ES-I3 (cell line): ENCODE measurements around the gene SMTNL1.
A peak's percentile ranks its signal among the peaks of the same experiment; 100 is the strongest.

ENCODE experiments used
- H3K36me3 ChIP-seq: 2 replicates; pipeline ENCODE4 v1.6.1; 2013; ENCODE audit warnings: mild to moderate bottlenecking, low read length, control low read depth, moderate library complexity; ENCODE audit not compliant: insufficient read depth
- H3K4me1 ChIP-seq: 2 replicates; pipeline ENCODE4 v1.6.1; 2013; ENCODE audit warnings: mild to moderate bottlenecking, control low read depth, low read length; ENCODE audit not compliant: insufficient read depth
- H3K9ac ChIP-seq: 2 replicates; pipeline ENCODE4 v1.6.1; 2013; ENCODE audit warnings: low read depth, mild to moderate bottlenecking, low read length, moderate library complexity
- H3K9me3 ChIP-seq: 2 replicates; pipeline ENCODE4 v1.6.1; 2013; ENCODE audit warnings: mild to moderate bottlenecking, low read length, moderate library complexity; ENCODE audit not compliant: control insufficient read depth, insufficient read depth

The SMTNL1 gene

GRCh38 chr11:57500926-57501325 is 36.5 kb upstream of the SMTNL1 start:
- Histone ChIP-seq H3K9ac (no peak overlapping the region), H3K9me3 (no peaks in the 10 kb centered on the region), H3K4me1 (peaks cover 13% of the 10 kb centered on the region), H3K36me3 (no peaks in the 10 kb centered on the region)

GRCh38 chr11:57501953-57502352 is 35.4 kb upstream of the SMTNL1 start:
- no peaks in the 10 kb centered on the region for H3K36me3 ChIP-seq
- H3K4me1 ChIP-seq = peaks cover 13% of the 10 kb centered on the region
- no peak overlapping the region for H3K9ac ChIP-seq
- H3K9me3 ChIP-seq = no peaks in the 10 kb centered on the region

- Histone ChIP-seq H3K9ac (no peak overlapping the region), H3K9me3 (no peaks in the 10 kb centered on the region), H3K4me1 (peaks cover 13% of the 10 kb centered on the region), H3K36me3 (no peaks in the 10 kb centered on the region)
Measured at GRCh38 chr11:57502376-57502775, 35.0 kb upstream of the SMTNL1 start.

- Histone ChIP-seq H3K9ac (no peak overlapping the region), H3K4me1 (peaks cover 13% of the 10 kb centered on the region), H3K9me3 (no peaks in the 10 kb centered on the region), H3K36me3 (no peaks in the 10 kb centered on the region)
Measured at GRCh38 chr11:57502870-57503269, 34.5 kb upstream of the SMTNL1 start.

GRCh38 chr11:57504511-57504910 is 32.9 kb upstream of the SMTNL1 start:
- H3K9me3 ChIP-seq = no peaks in the 10 kb centered on the region
- peaks cover 13% of the 10 kb centered on the region for H3K4me1 ChIP-seq
- no peaks in the 10 kb centered on the region for H3K36me3 ChIP-seq
- H3K9ac ChIP-seq = no peak overlapping the region

- Histone ChIP-seq H3K36me3 (no peaks in the 10 kb centered on the region), H3K4me1 (peaks cover 6% of the 10 kb centered on the region; the same call in 1 of the 2 replicates), H3K9me3 (no peaks in the 10 kb centered on the region), H3K9ac (no peak overlapping the region)
Measured at GRCh38 chr11:57506522-57506921, 30.9 kb upstream of the SMTNL1 start.

GRCh38 chr11:57508341-57509170 is 28.8 kb upstream of the SMTNL1 start:
- Histone ChIP-seq H3K9ac (no peak overlapping the region), H3K36me3 (no peaks in the 10 kb centered on the region), H3K9me3 (no peaks in the 10 kb centered on the region), H3K4me1 (peaks cover 5% of the 10 kb centered on the region; the same call in 1 of the 2 replicates)

- H3K9me3 ChIP-seq = no peaks in the 10 kb centered on the region
- no peak overlapping the region for H3K9ac ChIP-seq
- H3K4me1 ChIP-seq = peaks cover 6% of the 10 kb centered on the region; the same call in 1 of the 2 replicates
- no peaks in the 10 kb centered on the region for H3K36me3 ChIP-seq
Measured at GRCh38 chr11:57511741-57512430, 25.5 kb upstream of the SMTNL1 start.

- Histone ChIP-seq H3K36me3 (no peaks in the 10 kb centered on the region), H3K9ac (0 out of 2 replicates have a peak overlapping the region, but pooled peaks have one; percentile 58), H3K4me1 (peaks cover 6% of the 10 kb centered on the region; the same call in 1 of the 2 replicates), H3K9me3 (no peaks in the 10 kb centered on the region)
Measured at GRCh38 chr11:57512646-57513451, 24.5 kb upstream of the SMTNL1 start.

GRCh38 chr11:57513452-57513795 is 24.0 kb upstream of the SMTNL1 start:
- H3K36me3 ChIP-seq = no peaks in the 10 kb centered on the region
- peaks cover 6% of the 10 kb centered on the region; the same call in 1 of the 2 replicates for H3K4me1 ChIP-seq
- H3K9ac ChIP-seq = peak overlapping the region; percentile 58

GRCh38 chr11:57513911-57514537 is 23.4 kb upstream of the SMTNL1 start:
- Histone ChIP-seq H3K9me3 (no peaks in the 10 kb centered on the region), H3K4me1 (peaks cover 6% of the 10 kb centered on the region; the same call in 1 of the 2 replicates), H3K36me3 (no peaks in the 10 kb centered on the region), H3K9ac (peak overlapping the region; percentile 58)

More at GRCh38 chr11:57513452-57513795, 24.0 kb upstream of the SMTNL1 start:
- H3K9me3 ChIP-seq = no peaks in the 10 kb centered on the region

GRCh38 chr11:57514538-57515331 is 22.7 kb upstream of the SMTNL1 start:
- H3K4me1 ChIP-seq = peaks cover 6% of the 10 kb centered on the region; the same call in 1 of the 2 replicates
- H3K36me3 ChIP-seq = no peaks in the 10 kb centered on the region
- peak overlapping the region; percentile 58 for H3K9ac ChIP-seq
- no peaks in the 10 kb centered on the region for H3K9me3 ChIP-seq

- H3K36me3 ChIP-seq = no peaks in the 10 kb centered on the region
- no peaks in the 10 kb centered on the region for H3K9me3 ChIP-seq
- H3K9ac ChIP-seq = peak within 1 kb of the TSS; percentile 58
- H3K4me1 ChIP-seq = peaks cover 6% of the 10 kb centered on the region; the same call in 1 of the 2 replicates
Measured at GRCh38 chr11:57515332-57516060, 21.9 kb upstream of the SMTNL1 start, which contains the start of gene SLC43A1. Gene SLC43A1 (minus strand): TSS chr11:57515702. CDS start chr11:57514111, 1,591 bp downstream.
